Activated CD8-positive, alpha-beta memory T cell treated with anti-CD3 and anti-CD28 coated beads, Interleukin-2, amount 50 U/mL, for 24 hours (primary cell): ENCODE data around the gene ANKS1B.

ENCODE experiments used
- DNase-seq: peaks from one replicate; pipeline ENCODE4 v3.0.0-alpha.2; 2020; ENCODE audit errors: extremely low read depth

The ANKS1B gene

DNA sequence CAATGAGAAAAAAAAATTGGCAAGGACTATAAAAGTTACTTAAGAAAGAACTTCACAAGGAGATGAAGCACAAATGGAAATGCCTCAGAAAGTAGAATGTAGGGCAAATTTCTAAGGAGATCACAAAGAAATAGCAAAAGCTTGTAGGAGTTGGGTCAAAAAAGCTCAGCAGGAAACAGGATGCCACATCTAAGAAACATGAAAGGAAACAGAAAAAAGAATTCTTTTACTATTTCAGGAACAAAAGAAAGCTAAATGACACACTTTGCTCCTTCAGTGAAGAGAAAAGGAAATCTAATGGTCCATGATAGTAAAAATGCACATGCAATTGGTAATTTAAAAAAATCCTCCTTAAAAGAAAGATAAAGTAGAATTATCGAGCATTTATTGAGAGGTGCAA, 789.3 kb downstream of the ANKS1B start:
- no peak for DNase-seq

DNA sequence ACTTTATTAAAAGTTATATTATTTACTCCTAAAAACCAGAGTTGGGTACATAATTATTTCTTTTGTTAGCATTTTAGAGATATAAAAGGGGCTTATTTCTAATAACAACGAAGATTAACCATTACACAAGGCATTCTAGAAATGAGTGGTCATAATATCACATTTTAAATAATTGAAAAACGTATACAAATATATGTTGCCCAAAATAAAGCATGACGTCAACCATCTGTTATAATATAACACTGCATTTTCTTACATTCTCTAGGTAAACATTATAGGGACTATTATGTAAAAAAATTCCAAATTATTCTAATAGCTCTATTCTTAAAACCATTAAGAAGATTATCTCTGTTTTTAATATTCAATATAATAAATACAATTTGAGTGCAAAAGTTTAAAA, 792.2 kb downstream of the ANKS1B start:
- DNase-seq = no peak

DNA sequence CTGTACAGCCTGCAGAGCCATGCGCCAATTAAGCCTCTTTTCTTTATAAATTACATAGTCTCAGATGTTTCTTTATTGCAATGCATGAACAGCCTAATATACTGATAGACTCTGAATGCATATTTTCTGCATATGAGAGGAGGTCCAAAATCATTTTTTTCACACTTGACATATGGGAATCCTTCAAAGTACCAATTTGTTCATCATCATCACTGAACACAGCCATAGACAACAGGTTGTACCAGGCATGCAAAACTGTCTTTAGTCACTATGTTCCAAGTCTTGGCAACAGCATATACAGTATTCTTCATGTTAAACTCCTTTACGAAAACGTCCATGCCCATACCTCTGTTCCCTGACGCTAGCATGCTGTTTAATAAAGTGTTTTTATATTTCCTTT, 807.9 kb downstream of the ANKS1B start:
- no peak for DNase-seq

DNA sequence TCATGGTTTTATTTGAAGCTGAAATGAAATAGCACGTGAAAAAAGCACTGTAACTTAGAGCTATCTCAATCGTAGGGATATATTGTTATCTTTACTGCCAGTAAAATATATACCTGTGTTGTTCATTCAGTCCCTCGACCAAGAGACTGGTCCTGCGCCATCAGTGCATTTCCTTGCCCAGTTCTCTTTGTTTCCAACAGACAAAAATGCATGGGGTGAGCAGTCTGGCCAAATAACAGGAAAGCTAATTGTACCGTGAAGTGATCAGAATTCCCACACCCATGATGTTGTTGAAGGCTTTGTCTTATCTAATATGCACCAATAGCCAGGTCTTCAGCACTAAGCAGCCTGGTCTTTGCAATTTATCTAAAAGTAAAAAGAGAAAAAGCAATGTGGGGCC, 814.3 kb downstream of the ANKS1B start:
- no peak for DNase-seq

DNA sequence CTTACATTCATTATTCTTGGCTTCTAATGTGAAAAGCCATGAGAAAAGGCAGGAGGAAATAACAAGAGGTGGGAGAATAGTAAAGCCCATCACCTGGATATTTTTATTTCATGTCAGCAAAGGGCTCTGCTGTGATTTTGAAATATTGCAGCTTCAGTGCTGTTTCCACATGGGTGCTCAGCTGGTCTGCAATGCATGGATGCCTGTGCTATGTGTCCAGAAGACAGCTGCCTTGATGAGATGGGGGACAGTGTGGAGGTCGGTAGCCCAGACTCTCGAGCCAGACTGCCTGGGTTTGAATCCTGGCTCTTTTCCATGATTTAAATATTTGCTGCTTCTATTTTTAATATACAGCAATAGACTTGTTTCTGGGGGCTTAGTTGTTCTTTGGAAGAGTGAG, 814.7 kb downstream of the ANKS1B start:
- no peak for DNase-seq

DNA sequence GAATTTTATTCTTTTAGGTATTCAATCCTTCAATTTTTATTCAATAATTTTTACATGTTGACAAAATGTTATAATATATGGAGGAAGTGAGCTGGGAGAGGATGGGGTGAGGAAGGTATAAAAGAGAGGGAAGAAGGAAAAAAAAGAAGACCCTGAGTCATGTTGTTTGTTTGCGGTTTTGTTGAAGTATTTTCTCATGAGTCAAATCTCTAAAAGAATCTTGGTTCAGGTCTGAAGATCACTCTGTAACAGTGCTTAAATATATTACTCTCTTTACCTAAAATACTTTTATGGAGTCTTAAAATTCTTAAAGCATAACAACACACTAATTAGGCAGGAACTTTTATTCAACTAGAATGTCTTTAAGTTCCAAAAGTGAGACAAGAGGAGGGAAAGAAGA, 826.8 kb downstream of the ANKS1B start:
- no peak for DNase-seq

DNA sequence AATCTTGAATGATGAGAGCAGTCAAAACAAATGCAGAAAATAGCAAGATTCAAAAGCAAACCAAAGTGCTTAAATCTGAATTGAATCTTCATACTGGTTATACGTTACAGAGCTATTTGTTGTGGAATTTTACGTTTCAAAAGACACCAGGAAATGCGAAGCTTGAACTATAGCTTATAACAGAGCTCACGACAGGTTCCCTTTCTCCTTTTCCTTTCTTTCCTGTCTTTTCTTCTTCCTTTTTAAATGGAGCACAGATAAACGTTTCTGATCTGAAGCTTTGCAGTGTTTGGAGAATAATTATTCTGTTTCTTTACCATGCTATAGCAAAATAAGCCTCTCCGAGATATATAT, 829.8 kb downstream of the ANKS1B start:
- DNase-seq = no peak

DNA sequence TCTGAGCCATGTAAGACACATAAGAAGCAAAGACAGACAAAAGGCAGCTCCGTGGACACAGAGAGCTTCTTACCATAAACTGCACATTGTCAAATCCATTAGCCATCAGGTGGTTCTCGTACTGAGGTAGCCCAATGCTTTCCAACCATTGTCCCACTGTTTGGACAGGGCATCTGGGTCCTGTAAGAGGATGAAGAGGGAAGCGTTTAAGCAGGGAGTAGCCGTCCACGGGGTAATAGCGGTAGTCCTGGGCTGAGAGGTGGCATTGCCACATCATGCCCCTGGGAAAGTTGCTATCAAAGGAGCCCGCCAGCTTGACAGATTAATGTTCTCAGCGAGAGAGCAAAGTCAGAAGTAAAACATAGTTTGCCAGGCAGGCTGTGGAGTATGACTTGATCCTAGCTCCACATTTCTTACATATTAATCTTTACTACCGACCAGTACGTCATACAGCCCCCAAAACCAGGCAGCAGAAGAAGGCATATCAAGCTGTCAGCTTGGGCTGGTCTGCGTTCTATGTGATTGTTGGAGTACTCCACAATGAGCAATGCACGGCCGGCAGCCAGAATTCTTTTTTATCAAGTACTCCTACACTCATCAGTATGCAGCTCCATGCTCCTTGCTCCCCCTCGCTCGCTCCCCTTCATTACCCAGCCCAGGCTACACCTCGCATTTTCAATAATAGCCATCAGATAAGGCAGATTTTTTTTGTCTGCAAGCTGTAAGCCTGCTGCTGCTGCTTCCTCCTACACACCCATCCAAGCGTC, 830.3 kb downstream of the ANKS1B start:
- no peak for DNase-seq

DNA sequence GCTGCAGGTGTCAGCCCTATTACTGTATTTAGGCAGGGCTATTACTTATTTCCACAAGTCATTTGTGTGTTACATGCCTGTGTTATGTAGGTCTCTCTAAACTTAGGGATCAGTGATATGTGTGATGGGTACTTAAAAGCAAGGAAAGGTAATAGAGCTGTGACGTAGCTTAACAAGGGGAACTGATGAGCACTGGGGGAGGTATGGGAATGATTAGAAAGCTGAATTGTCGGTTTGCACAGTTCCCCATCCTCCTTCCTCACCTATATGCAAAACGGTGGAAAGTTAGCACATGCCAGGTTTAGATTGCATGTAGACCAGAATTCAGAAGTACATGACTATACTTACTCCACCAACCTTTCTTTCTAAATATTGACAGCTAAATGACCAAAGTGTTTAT, 831.4 kb downstream of the ANKS1B start:
- DNase-seq = no peak

DNA sequence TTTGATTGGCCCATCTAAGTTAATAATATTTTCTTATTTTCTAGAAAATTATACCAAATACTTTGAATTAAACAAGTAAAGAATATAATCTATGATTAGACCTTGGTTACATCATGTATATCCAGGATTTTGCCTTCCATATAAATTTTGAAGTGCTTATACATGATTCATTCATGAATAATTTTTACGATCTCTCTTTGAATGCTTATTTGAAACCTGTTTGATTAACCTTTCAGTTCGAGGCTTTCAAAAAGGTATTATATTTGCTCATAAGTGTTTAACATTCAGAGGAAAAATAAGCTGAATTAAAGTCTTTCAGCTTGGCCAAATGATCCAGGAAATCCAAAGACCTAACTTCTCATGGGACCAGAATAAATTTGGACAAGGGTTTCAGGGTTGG, 832.4 kb downstream of the ANKS1B start:
- no peak for DNase-seq

DNA sequence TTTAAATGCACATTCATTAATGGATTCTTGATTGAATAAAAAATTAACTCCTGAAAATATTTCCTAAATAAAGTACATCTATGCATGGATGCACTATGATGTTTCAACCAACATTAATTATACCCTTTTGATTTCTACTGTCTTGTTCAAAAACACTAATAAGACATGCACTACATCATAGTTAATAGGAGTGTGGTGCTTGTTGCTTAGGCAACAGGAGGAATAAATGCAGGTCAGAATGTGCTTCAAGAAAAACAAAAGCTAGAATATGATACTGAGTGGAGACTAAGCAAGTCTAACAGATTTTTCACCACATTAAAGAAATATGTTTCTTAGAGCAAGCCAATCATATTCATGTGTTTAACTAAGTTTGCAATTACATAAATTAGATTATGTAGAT, 833.0 kb downstream of the ANKS1B start:
- no peak for DNase-seq

DNA sequence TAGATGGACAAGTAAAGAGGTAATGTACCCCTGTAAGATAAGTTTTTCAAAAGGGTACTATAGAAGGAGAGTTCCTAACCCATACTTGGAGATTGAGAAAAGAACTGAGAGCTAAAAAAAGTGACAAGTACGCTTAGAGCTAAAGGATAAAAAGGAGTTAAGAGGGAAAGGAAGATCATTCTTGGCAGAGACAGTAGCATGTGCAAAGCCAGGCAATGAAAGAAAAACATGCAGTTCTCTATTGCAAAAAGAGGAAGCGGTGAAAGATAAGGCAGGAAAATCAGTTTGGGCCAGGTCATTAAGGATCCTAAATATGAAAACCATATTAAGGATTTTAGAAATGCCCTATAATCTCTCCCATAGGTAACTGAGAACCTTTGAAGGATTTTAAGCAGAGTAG, 837.6 kb downstream of the ANKS1B start:
- DNase-seq = no peak

DNA sequence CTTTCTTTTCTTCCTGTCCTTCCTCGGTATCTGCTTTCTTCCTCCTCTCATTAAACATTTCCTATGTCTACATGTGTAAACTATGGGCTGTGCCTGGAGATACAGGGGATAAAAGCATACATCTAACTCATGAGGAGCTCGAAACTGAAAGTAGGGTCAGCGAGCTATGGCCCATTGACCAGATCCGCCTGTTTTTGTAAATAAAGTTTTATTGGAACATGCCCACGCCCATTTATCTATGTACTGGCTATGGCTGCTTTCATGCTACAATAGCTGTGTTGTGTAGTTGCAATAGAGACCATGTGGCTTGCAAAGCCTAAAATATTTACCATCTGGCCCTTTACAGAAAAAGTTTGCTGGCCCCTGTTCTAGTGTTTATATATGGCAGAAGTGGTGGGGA, 838.0 kb downstream of the ANKS1B start:
- DNase-seq = no peak

DNA sequence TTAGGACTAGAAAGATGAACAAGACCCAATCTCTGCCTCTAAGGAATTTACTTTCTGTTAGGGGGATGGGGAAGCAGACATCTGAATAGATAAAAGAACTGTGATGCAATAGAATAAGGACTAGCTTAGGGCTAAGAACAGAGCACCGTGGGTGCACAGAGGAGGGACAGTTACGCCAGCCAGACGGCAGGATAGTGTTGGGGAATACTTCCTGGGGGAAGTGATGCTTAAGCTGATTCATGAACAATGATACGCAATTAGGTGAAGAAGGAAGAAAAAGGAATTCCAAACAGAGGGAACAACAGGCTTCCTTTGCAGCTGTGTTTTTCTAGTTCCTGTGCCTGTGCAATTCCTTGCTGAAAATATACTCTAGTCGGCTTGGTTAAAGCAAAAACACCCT, 838.6 kb downstream of the ANKS1B start:
- no peak for DNase-seq

DNA sequence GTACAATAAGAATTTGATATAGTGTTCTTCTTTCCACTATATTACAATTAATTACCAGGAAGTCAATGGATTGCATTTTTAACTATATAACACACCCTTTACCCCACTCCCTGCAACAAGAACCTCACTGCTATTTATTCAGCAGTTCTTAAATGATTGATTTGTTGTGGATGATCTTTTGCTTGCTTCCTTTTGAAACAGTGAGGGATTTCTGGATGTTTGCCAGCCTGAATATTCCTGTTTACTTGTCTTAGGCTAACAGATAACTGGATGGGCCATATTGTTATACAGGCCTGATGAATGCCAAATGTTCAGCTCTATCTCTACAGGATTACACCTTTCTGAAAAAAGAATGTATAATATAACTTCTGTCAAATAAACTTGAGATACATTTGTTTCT, 842.1 kb downstream of the ANKS1B start:
- no peak for DNase-seq

DNA sequence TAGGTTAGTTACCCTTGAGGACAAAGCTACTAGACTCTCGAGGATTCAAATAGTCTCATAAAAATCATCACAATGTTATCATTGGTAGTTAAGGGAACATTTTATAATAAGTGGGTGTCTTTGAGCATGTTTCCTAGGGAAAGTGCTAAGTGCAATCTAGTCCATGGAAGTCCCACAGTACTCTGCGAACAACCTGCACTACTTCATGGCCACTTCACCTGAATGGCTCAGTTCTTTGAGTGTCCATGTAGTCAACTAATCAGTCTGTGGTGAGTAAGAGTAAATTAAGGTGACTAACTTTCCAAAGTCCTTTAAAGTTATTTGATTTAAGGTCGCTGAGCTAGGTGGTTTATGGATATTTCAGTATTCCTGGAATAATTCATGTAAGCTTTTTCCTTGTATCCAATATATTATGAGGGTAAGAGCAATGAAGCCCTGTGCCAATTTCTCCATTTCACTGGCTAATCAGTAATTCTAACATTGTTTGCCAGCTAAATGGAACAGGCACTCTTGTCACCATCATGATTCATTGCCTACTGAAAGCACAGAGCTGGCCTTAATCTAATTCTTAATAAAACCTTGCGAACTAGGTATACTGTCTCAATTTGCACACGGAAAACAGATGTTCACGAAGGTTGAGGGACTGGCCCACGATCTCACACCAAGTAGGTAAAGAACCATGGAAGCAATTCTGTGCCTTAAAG, 844.6 kb downstream of the ANKS1B start:
- no peak for DNase-seq

DNA sequence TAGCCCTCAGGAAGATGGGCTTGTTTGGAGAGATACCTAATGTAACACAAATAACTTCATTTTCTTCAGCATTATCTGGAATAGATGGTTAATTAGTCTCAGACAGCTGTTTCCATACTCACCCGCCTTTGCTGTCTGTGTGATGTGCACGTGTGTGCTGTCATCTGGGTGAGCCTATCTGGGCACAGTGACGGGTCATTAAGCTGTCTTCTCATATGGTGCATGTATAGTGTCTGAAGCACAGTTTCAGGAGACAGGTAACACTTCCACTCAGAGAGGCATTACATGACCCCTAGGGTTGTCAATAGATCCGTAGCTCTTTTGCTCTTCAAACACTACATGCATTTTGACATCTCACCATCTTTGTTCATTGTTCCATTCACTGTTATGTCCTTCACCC, 846.3 kb downstream of the ANKS1B start:
- DNase-seq = no peak

DNA sequence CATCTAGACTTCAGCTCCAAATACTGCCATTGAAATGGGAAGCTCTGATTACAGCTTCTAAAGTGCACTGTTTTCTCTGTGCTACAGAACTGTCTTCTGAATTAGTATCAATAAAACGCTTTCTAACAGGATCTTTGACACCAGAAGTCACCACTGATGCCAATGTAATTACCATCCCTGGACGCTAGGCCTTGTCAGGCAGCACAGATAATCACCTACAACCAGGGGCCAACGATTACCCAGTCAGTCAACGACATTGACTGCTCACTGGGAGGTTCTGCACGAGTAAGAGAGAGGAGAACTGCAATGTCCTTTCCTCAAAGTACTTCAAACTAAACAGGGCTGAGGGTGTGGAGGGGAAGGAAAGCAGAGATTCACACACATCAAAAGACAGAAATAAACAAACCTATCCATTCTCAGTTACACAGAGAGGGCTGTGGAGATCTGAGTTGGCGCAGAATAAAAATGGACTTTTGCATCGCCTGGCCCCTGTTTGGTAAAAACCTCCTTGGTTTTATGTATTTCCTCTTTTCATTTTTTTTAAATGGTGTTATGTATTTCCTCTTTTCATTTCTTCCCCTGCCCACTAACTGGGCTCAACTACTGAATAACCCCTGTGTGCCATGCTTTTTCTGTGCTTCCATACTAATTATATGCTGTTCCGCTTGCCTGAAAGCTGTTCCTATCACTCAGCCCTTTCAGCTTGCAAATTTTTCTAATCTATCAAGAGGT, 847.4 kb downstream of the ANKS1B start:
- DNase-seq = no peak

DNA sequence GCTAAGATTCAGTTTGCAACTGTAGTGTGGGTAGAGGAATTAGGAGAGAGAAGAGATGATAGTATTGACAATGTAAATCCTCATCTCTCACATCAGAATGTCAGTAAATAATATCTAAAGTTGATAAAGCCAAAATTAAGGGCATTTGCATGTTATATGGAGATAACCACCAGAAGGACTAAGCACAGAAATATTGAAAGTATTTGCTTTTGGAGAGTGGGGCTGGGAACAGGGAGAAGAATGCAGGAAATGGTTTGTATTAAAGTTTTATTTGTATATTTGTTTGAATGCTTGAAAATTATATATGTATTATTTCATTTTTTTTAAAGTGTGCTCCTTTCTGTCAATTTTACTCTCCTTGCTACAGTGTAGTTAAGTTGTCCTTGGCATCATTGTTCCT, 848.2 kb downstream of the ANKS1B start:
- no peak for DNase-seq

DNA sequence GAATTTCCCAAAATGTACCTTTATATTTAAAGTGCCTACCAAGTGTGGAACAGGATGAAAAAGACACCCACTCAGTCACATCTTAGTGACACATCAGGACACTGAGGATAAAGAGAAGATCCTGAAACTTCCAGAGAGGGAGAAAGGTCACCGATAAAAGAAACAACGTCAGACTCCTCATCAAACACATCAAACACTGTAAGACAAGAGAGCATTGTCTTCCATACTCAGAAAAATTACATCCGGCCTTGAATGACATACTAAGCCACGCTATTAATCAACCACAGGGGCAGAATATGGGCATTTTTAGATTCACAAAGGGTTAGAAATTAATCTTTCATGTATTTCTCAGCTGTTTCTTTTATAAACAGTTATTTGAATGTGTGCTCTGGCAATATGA, 849.4 kb downstream of the ANKS1B start:
- no peak for DNase-seq

DNA sequence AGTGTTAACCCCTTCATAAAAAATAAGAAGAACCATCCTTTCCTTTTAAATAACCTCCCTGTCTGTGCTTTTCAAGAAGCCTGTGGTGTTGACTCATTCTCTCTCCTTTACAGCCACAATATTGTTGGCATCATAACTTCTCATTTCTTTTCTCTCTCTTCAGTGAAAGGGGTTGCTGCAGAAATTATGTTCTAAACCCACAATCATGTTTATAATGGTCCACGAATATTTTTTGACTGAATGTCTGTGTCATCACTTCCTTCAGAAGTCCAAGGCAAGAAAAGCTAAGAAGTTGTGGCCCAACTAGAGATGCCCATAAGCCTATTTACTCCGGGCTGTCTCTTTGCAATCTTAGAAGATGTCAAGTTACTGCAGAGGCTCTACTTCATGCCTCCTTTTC, 851.3 kb downstream of the ANKS1B start:
- no peak for DNase-seq

DNA sequence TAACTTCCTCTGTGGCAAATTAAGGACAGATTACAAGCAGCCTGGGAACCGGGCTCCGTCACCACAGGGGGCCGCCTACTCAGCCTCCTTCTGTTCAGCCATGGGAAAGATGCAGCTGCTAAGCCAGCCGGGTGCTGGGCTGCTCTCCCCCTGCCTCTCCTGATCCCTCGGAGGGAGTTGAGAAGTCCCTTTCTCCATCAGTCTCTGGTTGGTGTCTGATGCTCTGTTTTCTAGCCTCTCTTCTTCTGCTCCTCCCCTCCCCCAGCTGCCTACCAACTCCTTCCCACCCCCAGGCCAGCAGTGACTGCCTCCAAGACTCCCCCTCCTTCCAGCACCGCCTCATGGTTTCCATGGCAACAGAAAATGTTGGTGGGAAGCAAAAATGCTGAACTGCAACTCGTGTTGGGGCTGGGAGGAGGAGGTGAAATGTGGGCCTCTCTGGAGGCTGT, 853.0 kb downstream of the ANKS1B start:
- DNase-seq = no peak
